HUES6 (cell line): Measurements from ENCODE around the gene DDOST.

ENCODE experiments used
- H3K27ac ChIP-seq: 2 replicates; pipeline ENCODE4 v1.7.0; 2013; ENCODE audit warnings: low read depth, mild to moderate bottlenecking, low read length, inconsistent platforms
- H3K27me3 ChIP-seq: 2 replicates; pipeline ENCODE4 v1.6.1; 2013; ENCODE audit warnings: low read length; ENCODE audit not compliant: control insufficient read depth, insufficient read depth
- H3K36me3 ChIP-seq: 2 replicates; pipeline ENCODE4 v1.6.1; 2013; ENCODE audit warnings: low read length; ENCODE audit not compliant: control insufficient read depth, insufficient read depth
- H3K4me1 ChIP-seq: 2 replicates; pipeline ENCODE4 v1.6.1; 2013; ENCODE audit warnings: low read length; ENCODE audit not compliant: control insufficient read depth, insufficient read depth
- H3K4me3 ChIP-seq: 2 replicates; pipeline ENCODE4 v1.5.1; 2013; ENCODE audit warnings: low read depth, low read length
- H3K9ac ChIP-seq: one replicate; pipeline ENCODE4 v1.6.1; 2013; ENCODE audit warnings: mild to moderate bottlenecking, low read length
- H3K9me3 ChIP-seq: 2 replicates; pipeline ENCODE4 v1.6.1; 2013; ENCODE audit warnings: low read depth, low read length; ENCODE audit not compliant: control insufficient read depth, insufficient read depth

The DDOST gene

DNA sequence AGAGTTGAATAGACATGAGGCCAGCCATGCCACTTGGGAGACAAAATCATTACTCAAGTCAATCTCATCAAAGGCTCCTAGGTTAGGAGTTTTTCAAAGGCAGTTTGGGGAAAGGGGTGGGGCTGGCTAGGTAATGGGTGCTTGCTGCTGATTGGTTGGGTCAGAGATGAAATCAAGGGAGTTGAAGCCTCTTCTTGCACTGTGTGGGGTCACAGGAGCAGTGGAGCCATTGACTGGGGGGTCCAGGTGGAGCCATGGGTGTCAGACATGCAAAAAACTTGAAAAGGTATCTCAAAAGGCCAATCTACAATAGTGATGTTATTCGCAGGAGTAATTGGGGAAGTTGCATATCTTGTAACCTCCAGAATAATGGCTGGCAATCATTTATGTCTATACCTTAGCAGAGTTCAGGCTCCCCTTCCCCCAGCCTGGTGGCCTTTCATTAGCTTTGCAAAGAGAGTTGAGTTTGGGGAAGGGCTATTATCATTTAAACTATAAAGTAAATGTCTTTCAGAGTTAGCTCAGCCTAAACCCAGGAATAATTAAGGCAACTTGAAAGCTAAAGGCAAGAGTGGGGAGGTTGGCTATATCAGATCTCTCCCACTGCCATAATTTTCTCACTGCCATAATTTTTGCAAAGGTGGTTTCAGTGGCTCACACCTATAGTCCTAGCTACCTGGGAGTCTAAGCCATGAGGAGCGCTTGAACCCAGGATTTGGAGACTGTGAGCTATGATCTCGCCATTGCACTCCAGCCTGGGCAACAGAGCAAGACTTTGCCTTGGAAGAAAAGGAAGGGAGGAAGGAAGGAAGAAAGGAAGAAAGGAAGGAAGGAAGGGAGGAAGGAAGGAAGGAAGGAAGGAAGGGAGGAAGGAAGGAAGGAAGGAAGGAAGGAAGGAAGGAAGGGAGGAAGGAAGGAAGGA, 35.7 kb downstream of the DDOST start:
- Histone ChIP-seq H3K9ac (peak overlapping the region; percentile 78), H3K9me3 (peaks cover 23% of the 10 kb centered on the region), H3K27me3 (no peaks in the 10 kb centered on the region), H3K36me3 (no peaks in the 10 kb centered on the region; the same call in 1 of the 2 replicates), H3K4me1 (peaks cover 11% of the 10 kb centered on the region), H3K4me3 (peak overlapping the region; percentile 42), H3K27ac (peak overlapping the region; percentile 87)

DNA sequence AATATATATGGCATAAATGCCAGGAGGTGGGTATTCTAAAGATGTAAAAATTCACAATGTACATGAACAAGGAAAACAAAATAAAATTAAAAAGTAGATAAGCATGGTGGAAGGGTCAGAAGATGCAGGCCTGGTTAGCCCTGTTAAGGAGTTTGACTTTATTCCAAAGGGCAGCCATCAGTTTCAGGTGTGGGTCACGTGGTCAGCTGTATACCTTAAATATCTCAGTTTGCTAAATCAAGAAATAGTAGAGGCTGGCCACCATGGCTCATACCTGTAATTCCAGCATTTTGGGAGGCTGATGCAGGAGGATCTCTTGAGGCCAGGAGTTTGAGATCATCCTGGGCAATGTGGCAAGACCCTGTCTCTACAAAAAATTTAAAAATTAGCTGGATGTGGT, 36.5 kb downstream of the DDOST start:
- Histone ChIP-seq H3K4me1 (peaks cover 11% of the 10 kb centered on the region), H3K9ac (peak overlapping the region; percentile 78), H3K27ac (peak overlapping the region; percentile 87), H3K9me3 (peaks cover 19% of the 10 kb centered on the region), H3K27me3 (no peaks in the 10 kb centered on the region), H3K36me3 (no peaks in the 10 kb centered on the region; the same call in 1 of the 2 replicates), H3K4me3 (0 out of 2 replicates have a peak overlapping the region, but pooled peaks have one; percentile 42)

- peaks cover 11% of the 10 kb centered on the region for H3K4me1 ChIP-seq
- no peaks in the 10 kb centered on the region for H3K27me3 ChIP-seq
- H3K9ac ChIP-seq, result no peak overlapping the region
- H3K9me3 ChIP-seq, result no peaks in the 10 kb centered on the region
- H3K36me3 ChIP-seq, result no peaks in the 10 kb centered on the region
- no peak overlapping the region for H3K4me3 ChIP-seq
- H3K27ac ChIP-seq, result no peak overlapping the region
These were observed 40.2 kb downstream of the DDOST start for GRCh38 chr1:20621012-20621411.

DNA sequence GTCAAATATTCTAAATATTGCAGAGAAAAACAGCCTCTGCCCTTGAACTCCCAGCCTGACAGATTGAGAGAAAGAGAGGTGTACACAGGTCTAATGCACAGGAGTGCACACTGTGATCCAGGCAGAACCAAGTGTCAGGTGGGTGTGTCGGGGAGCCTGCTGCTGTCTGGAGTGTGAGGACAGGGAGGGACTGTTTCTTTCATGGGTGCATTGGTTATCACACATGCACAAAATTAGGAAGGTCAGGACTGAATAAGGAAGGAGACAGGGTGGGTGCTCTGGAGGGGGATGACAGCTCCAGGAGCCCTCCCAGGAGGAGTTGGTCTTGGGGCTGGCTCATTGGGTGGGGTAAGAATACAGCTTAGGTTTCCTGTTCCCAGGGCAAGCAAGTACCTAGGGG, 41.2 kb downstream of the DDOST start:
- no peak overlapping the region for H3K9ac ChIP-seq
- no peaks in the 10 kb centered on the region for H3K9me3 ChIP-seq
- H3K4me3 ChIP-seq, result no peak overlapping the region
- no peaks in the 10 kb centered on the region for H3K36me3 ChIP-seq
- H3K27me3 ChIP-seq, result no peaks in the 10 kb centered on the region
- no peak overlapping the region for H3K27ac ChIP-seq
- H3K4me1 ChIP-seq, result peaks cover 6% of the 10 kb centered on the region

- H3K4me1 ChIP-seq, result peaks cover 11% of the 10 kb centered on the region
- H3K36me3 ChIP-seq, result no peaks in the 10 kb centered on the region
- H3K27ac ChIP-seq, result no peak overlapping the region
- H3K4me3 ChIP-seq, result no peak overlapping the region
- no peaks in the 10 kb centered on the region for H3K27me3 ChIP-seq
- H3K9me3 ChIP-seq, result no peaks in the 10 kb centered on the region
- H3K9ac ChIP-seq, result no peak overlapping the region
These were observed 42.6 kb downstream of the DDOST start for GRCh38 chr1:20618550-20618949.

DNA sequence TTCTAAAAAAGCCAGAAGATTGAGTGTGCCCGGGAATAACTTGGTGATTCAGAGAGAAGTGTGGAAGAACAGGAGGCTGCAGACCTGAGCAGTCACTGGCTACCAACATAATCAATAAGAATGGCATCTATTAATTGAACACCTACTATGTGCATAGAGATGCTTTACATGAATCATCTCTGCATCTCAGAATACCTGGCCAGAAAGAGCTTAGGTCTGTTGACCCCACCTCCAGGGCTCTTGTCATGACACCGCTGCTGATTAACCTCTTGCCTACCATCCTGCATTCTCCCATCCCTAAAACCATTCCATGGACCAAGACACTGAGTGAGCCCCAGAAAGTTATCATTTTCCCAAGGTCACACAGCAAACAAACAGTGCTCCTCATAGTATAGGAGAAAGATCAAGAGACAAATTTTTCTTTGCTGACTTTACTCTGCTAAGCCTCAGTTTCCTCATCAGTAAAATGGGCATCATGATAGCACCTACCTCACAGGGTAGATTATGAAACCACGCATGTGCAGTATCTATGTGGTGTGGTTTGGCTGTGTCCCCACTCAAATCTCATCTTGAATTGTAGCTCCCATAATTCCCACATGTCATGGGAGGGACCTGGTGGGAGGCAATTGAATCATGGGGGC, 44.2 kb downstream of the DDOST start:
- Histone ChIP-seq H3K4me1 (peaks cover 13% of the 10 kb centered on the region), H3K27ac (no peak overlapping the region), H3K9ac (no peak overlapping the region), H3K36me3 (no peaks in the 10 kb centered on the region), H3K27me3 (no peaks in the 10 kb centered on the region), H3K4me3 (no peak overlapping the region), H3K9me3 (no peaks in the 10 kb centered on the region)

DNA sequence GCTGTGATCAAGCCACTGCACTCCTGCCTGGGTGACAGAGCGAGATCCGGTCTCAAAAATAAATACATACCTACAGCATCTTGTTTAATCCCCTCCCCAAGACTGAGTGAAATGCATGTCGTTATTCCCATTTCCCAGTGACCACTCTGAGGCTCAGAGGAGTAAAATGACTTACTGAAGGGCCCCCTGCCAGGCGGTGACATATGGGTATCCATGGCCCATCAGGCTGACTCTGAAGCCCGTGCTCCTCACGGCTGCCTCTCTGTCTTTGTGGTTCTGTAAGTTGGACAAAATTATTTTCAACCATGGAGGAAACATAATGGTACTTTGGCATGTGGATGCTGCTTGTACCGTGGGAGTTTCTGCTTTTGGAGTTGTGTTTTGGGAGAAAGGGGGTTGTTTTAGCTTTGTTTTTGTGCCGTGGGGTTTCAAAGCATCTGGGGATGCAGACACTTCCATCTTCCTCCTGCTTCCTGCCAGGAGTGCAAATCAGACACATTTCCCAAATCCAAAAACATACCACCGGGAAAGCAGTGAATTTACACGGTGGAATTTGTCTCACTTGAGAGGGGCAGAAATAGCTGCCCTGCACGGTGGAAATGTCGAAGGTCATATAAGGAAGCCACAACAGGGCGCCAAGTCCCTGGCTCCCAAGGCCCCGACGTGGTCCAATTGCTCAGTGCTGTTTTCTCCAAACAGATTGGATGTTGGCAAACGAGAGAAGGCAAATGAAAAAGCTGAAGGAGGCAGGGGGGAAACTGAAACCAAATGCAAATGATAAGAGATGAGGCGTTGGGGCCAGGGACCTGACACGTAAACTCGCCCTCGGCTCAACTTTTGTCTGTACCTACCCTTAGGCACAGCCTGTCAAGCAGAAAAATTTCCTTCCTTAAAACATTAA, 45.0 kb downstream of the DDOST start:
- Histone ChIP-seq H3K4me1 (peaks cover 13% of the 10 kb centered on the region), H3K9ac (no peak overlapping the region), H3K36me3 (no peaks in the 10 kb centered on the region), H3K9me3 (no peaks in the 10 kb centered on the region), H3K27ac (no peak overlapping the region), H3K4me3 (no peak overlapping the region), H3K27me3 (no peaks in the 10 kb centered on the region)

GRCh38 chr1:20614131-20614579, 47.0 kb downstream of the DDOST start:
- peak overlapping the region; percentile 63 for H3K9ac ChIP-seq
- no peaks in the 10 kb centered on the region for H3K9me3 ChIP-seq
- no peak overlapping the region for H3K4me3 ChIP-seq
- H3K27me3 ChIP-seq, result no peaks in the 10 kb centered on the region
- H3K27ac ChIP-seq, result peak overlapping the region; percentile 44; the same call in 1 of the 2 replicates
- peaks cover 15% of the 10 kb centered on the region for H3K4me1 ChIP-seq
- H3K36me3 ChIP-seq, result no peaks in the 10 kb centered on the region

- Histone ChIP-seq H3K9me3 (no peaks in the 10 kb centered on the region), H3K4me3 (no peak overlapping the region), H3K36me3 (no peaks in the 10 kb centered on the region), H3K4me1 (peaks cover 15% of the 10 kb centered on the region), H3K27ac (no peak overlapping the region), H3K27me3 (no peaks in the 10 kb centered on the region), H3K9ac (no peak overlapping the region)
These were observed 48.9 kb downstream of the DDOST start for GRCh38 chr1:20612221-20612746.

GRCh38 chr1:20611652-20612051, 49.5 kb downstream of the DDOST start:
- peaks cover 15% of the 10 kb centered on the region for H3K4me1 ChIP-seq
- H3K9me3 ChIP-seq, result no peaks in the 10 kb centered on the region
- H3K36me3 ChIP-seq, result no peaks in the 10 kb centered on the region
- no peak overlapping the region for H3K9ac ChIP-seq
- H3K27me3 ChIP-seq, result no peaks in the 10 kb centered on the region
- H3K27ac ChIP-seq, result no peak overlapping the region
- H3K4me3 ChIP-seq, result no peak overlapping the region
